Measurements from ENCODE around the gene PARVG.
A peak's percentile ranks its signal among the peaks of the same experiment; 100 is the strongest.

Gene PARVG, protein sequence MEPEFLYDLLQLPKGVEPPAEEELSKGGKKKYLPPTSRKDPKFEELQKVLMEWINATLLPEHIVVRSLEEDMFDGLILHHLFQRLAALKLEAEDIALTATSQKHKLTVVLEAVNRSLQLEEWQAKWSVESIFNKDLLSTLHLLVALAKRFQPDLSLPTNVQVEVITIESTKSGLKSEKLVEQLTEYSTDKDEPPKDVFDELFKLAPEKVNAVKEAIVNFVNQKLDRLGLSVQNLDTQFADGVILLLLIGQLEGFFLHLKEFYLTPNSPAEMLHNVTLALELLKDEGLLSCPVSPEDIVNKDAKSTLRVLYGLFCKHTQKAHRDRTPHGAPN

GRCh38 chr22:44180706-44181032 lies at the start of gene PARVG:
Gene PARVG (plus strand): TSS chr22:44180925. CDS start chr22:44183330, 2,405 bp downstream.
- in situ Hi-C loops (cut with HindIII; ENCODE audit: low sequenced_read_pairs), result no loop called here
- no peak within 1 kb of the TSS for H3K4me3 ChIP-seq (ENCODE audit: low read depth, low read length)
- TF ChIP-seq, protein P1, sequence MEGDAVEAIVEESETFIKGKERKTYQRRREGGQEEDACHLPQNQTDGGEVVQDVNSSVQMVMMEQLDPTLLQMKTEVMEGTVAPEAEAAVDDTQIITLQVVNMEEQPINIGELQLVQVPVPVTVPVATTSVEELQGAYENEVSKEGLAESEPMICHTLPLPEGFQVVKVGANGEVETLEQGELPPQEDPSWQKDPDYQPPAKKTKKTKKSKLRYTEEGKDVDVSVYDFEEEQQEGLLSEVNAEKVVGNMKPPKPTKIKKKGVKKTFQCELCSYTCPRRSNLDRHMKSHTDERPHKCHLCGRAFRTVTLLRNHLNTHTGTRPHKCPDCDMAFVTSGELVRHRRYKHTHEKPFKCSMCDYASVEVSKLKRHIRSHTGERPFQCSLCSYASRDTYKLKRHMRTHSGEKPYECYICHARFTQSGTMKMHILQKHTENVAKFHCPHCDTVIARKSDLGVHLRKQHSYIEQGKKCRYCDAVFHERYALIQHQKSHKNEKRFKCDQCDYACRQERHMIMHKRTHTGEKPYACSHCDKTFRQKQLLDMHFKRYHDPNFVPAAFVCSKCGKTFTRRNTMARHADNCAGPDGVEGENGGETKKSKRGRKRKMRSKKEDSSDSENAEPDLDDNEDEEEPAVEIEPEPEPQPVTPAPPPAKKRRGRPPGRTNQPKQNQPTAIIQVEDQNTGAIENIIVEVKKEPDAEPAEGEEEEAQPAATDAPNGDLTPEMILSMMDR (IDR thresholded peaks at IDR 0.05; ENCODE audit: low read depth, low read length), result no peak
- DNase-seq (ENCODE audit: low read depth, low spot score), result no peak

- in situ Hi-C loops (cut with HindIII; ENCODE audit: low sequenced_read_pairs), result no loop called here
- no peak for DNase-seq (ENCODE audit: low read depth, low spot score)
- TF ChIP-seq, protein P1 (IDR thresholded peaks at IDR 0.05; ENCODE audit: low read depth, low read length), result no peak
- H3K4me3 ChIP-seq (ENCODE audit: low read depth, low read length), result no peak overlapping the region
Measured at GRCh38 chr22:44131412-44131811, 49.3 kb upstream of the PARVG start.

- no peak for DNase-seq (ENCODE audit: low read depth, low spot score)
- TF ChIP-seq, protein P1 (IDR thresholded peaks at IDR 0.05; ENCODE audit: low read depth, low read length), result no peak
- in situ Hi-C loops (cut with HindIII; ENCODE audit: low sequenced_read_pairs), result no loop called here
- no peak overlapping the region for H3K4me3 ChIP-seq (ENCODE audit: low read depth, low read length)
Measured at GRCh38 chr22:44131989-44132685, 48.6 kb upstream of the PARVG start.

DNA sequence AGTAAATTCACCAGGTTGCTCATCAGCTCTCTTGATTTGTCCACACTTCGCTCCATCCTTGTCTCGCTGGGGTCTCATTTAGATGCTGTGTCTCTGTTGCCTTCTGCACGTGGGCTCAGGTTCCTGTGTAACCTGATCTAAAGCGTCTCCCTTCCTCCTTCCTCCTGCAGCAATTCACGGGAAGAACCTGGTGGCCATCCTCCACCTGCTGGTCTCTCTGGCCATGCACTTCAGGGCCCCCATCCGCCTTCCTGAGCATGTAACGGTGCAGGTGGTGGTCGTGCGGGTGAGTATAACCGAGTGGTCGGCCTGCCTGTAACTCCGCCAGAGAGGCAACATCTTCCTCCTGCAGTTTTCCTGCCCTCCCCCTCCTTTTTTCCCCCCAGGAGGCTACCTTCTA lies 48.0 kb upstream of the PARVG start:
- TF ChIP-seq, protein P1 (IDR thresholded peaks at IDR 0.05; ENCODE audit: low read depth, low read length), result no peak
- no peak overlapping the region for H3K4me3 ChIP-seq (ENCODE audit: low read depth, low read length)
- no peak for DNase-seq (ENCODE audit: low read depth, low spot score)
- in situ Hi-C loops (cut with HindIII; ENCODE audit: low sequenced_read_pairs), result no loop called here

DNA sequence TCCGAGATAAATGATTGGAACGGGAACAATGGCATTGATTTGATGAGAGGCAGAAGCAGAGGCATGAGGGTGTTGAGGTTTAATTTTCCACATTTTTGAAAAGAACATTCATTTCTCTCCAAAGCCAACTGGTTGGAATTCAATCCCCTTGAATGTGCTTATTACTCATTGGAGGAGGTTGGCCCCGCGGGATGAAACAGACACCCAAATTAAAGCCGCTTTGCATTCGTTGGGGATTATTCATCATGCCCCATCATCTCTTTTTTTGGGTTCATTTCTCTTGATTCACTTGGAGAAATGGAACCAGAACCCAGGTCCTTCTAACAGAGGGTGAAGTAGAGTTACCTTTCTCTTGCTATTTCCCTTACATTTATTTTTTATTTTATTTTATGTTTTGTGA lies 47.6 kb upstream of the PARVG start:
- peak; percentile 68 for DNase-seq (ENCODE audit: low read depth, low spot score)
- no peak overlapping the region for H3K4me3 ChIP-seq (ENCODE audit: low read depth, low read length)
- TF ChIP-seq, protein P1 (IDR thresholded peaks at IDR 0.05; ENCODE audit: low read depth, low read length), result no peak
- in situ Hi-C loops (cut with HindIII; ENCODE audit: low sequenced_read_pairs), result no loop called here

DNA sequence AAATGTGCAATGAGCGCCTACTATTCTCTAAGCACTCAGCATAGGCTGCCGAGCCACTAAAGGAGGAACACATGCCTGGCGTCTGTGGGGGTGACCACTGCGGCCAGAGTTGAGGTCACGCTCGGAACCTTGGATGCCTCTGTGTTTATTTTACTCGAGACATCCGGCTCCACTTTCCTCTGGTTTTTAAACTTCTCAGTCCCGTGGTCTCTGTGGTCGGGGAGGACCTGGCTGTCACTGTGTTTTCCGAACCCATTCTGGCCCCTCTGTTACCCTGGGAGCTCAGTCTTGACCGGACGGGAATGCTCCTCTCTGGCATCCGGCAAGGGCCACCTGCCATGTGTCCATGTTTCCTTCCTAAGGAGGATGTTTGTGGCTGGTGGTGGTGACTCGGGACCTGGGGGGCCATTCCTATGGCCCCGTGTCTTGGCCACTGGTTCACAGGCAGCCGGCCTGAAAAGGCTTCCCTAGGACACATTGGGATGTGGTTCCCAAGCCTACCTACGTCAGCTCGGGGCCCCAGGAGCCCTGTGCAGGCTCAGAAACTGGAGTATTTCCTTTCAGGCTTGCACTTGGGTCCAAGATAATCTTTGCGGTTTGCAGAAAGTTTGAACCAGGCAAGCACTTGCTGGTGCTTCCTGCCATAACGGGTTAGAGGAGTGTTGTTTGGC lies 46.7 kb upstream of the PARVG start:
- peak; percentile 97 for DNase-seq (ENCODE audit: low read depth, low spot score)
- in situ Hi-C loops (cut with HindIII; ENCODE audit: low sequenced_read_pairs), result no loop called here
- TF ChIP-seq, protein P1 (IDR thresholded peaks at IDR 0.05; ENCODE audit: low read depth, low read length), result no peak
- no peak overlapping the region for H3K4me3 ChIP-seq (ENCODE audit: low read depth, low read length)
